Muscle layer of colon (tissue), 2 donors: ENCODE data around the gene CD48.
"Not testable (repeated sequence)": the region's sequence is repeated elsewhere in the genome, so short reads cannot be mapped to it uniquely, and the experiment has no call there.

Experiments used
- H3K27ac ChIP-seq: one replicate; pipeline ENCODE4 v1.7.0; 2013; ENCODE audit warnings: low read depth, mild to moderate bottlenecking, low read length, moderate library complexity
- H3K27me3 ChIP-seq, 2 donors: one replicate each; pipeline ENCODE4 v1.7.0; 2013; ENCODE audit warnings: low read length in 2 of 2, mild to moderate bottlenecking in 2 of 2; ENCODE audit not compliant: insufficient read depth in 2 of 2, control insufficient read depth in 1 of 2
- H3K36me3 ChIP-seq: one replicate; pipeline ENCODE4 v1.7.0; 2013; ENCODE audit warnings: mild to moderate bottlenecking, low read length; ENCODE audit not compliant: insufficient read depth
- H3K4me1 ChIP-seq: one replicate; pipeline ENCODE4 v1.7.0; 2013; ENCODE audit warnings: mild to moderate bottlenecking, low read length; ENCODE audit not compliant: insufficient read depth
- H3K4me3 ChIP-seq, 2 donors: one replicate each; pipeline ENCODE4 v1.7.0; 2013; ENCODE audit warnings: low read length in 2 of 2, low read depth in 1 of 2, mild to moderate bottlenecking in 1 of 2, moderate library complexity in 1 of 2
- H3K9ac ChIP-seq: one replicate; pipeline ENCODE4 v1.7.0; 2013; ENCODE audit warnings: low read length
- H3K9me3 ChIP-seq: one replicate; pipeline ENCODE4 v1.7.0; 2013; ENCODE audit warnings: mild to moderate bottlenecking, low read length
- donor health status: abdominal sarcoma.
- donor health status: Adenocarcinoma of cecum.

CD48 gene

DNA sequence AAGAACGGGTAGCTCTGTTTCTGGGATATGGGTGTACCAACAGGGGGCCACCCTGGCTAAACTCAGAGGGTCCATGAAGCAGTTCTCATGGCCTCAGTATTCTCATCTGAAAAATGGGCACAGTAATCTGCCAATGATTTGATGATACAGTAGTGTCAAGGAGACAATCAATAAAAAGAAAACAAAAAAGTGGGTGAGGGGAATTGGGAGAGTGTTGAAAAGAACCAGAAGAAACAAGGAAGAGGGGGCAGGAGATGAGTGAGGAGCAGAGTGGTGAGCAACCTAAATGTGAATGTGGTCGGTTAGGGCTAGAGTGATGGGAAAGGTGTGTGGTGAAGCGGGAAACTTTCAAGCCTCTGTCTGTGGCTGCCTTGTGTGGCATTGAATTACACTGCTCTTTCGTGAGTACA lies 29.5 kb upstream of the CD48 start:
- Histone ChIP-seq H3K36me3 (no peaks in the 10 kb centered on the region), H3K27ac (no peak overlapping the region), H3K9me3 (no peaks in the 10 kb centered on the region), H3K9ac (no peak overlapping the region), H3K4me1 (no peaks in the 10 kb centered on the region), H3K27me3 (no peaks in the 10 kb centered on the region), H3K4me3 (no peak overlapping the region)

DNA sequence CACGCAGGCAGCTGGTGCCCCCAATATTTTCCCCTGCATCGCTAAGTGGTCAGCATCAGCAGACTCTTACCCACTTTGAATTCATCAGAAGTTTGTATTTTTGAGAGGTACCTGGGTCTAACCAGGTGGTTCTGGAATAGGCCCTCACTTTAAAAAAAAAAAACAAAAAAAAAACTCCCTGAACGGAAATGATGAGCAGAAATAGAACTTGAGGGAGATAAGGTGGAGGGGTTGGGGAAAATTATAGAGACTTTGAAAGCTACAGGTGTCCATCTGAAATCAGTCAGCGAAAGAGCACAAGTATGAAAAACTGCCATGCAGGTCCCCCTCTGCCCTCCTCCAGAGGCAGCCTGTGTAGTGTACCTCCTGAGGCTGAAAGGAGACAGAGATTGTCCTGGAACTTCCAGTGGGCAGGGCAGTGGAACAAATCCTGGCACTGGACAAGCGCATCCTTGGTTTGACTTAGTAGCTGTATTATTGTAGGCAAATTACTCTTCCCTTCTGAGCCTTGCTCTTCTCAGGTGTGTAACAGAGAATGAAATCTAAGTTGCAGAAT lies 28.6 kb upstream of the CD48 start:
- H3K9ac ChIP-seq = no peak overlapping the region
- H3K4me3 ChIP-seq = no peak overlapping the region

DNA sequence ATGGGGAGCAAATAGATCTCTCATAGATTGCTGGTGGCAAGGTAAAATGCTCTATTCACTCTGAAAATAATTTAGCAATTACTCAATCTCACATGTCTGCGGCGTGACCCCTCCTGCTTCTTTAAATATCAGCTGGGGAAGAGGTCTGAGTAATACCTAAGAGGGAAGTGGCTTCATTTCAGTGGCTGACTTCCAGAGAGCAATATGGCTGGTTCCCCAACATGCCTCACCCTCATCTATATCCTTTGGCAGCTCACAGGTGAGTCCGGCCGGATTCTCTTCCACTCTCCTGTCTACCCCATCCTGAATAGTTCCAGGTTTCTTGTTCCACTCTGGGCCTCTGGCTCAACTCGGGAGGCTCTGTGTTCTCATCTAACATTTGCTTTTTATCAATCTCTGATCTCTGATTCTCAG lies 27.5 kb upstream of the CD48 start, which contains the start of gene SLAMF7:
Gene SLAMF7, plus strand, starts transcription at position 150 of the 414 bp plus-strand sequence. Its CDS starts 55 bp downstream, at position 205.
- no peaks in the 10 kb centered on the region for H3K4me1 ChIP-seq
- H3K27ac ChIP-seq = no peak within 1 kb of the TSS
- H3K9ac ChIP-seq = no peak within 1 kb of the TSS
- H3K4me3 ChIP-seq = no peak within 1 kb of the TSS
- H3K36me3 ChIP-seq = no peaks in the 10 kb centered on the region
- no peaks in the 10 kb centered on the region for H3K27me3 ChIP-seq
- no peaks in the 10 kb centered on the region for H3K9me3 ChIP-seq

More for the DNA sequence above, 28.6 kb upstream of the CD48 start:
- Histone ChIP-seq H3K4me1 (no peaks in the 10 kb centered on the region), H3K27me3 (no peaks in the 10 kb centered on the region), H3K27ac (no peak overlapping the region), H3K36me3 (no peaks in the 10 kb centered on the region), H3K9me3 (no peaks in the 10 kb centered on the region)

DNA sequence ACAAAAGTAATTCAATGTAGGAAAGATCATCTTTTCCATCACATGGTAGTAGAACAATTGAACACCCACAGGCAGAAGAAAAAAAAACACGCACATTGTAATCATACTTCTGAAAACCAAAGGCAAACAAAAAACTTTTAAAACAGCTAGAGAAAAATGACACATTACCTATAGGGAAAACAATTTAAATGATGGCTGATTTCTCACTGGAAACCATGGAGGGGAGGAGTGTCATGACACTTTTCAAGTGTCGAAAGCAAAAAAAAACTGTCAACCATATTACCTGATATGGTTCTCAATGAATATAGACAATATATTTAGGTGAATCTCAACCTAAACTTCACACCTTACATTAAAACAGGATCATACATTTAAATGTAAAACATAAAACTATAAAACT lies 26.6 kb upstream of the CD48 start:
- Histone ChIP-seq H3K9me3 (no peaks in the 10 kb centered on the region), H3K4me3 (no peak overlapping the region), H3K27ac (no peak overlapping the region)

DNA sequence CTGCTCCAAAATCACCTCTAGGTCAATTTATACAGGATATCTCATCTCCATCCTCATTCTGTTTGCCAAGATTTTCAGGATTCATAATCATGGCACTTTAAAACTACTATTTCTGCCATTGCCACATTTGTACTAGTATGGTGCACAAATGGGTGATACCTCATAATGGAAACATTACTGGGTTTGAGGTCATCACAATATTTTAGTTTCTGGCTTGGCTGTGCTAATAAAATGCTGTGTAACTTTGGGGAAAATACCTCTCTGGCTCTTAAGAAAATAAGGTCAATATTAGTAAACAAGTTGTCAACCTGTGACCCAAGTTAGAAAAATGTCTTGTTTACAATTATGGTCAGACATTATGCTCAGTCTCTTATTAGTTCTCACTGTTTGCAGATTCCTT lies 22.7 kb upstream of the CD48 start:
- Histone ChIP-seq H3K4me3 (no peak overlapping the region), H3K27me3 (no peaks in the 10 kb centered on the region)

More for the DNA sequence above, 26.6 kb upstream of the CD48 start:
- Histone ChIP-seq H3K36me3 (no peaks in the 10 kb centered on the region), H3K9ac (no peak overlapping the region), H3K27me3 (no peaks in the 10 kb centered on the region), H3K4me1 (no peaks in the 10 kb centered on the region)

DNA sequence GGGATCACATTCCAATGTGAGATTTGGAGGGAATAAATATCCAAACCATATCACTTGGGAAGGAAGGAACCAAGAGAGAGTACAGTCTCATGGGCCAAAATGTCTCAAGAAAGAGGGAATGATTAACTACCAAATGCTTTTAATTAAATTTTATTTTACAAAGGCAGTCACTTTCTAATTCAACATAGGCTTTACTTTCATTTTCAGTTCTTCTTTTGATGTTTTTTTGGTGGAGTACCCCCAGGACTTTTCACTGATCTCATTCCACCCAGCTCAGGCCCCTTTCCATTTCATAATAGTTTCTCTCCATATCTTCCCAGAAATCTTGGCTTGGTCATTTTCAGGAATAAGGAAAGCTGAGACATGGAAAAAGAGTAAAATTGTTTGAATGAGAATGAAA lies 22.3 kb upstream of the CD48 start:
- H3K27me3 ChIP-seq = no peaks in the 10 kb centered on the region
- no peak overlapping the region for H3K9ac ChIP-seq
- no peak overlapping the region for H3K27ac ChIP-seq
- no peaks in the 10 kb centered on the region for H3K4me1 ChIP-seq
- no peaks in the 10 kb centered on the region for H3K9me3 ChIP-seq
- no peaks in the 10 kb centered on the region for H3K36me3 ChIP-seq
- H3K4me3 ChIP-seq = no peak overlapping the region

More for the DNA sequence above, 22.7 kb upstream of the CD48 start:
- Histone ChIP-seq H3K36me3 (no peaks in the 10 kb centered on the region), H3K27ac (no peak overlapping the region), H3K9me3 (no peaks in the 10 kb centered on the region), H3K9ac (no peak overlapping the region), H3K4me1 (no peaks in the 10 kb centered on the region)

DNA sequence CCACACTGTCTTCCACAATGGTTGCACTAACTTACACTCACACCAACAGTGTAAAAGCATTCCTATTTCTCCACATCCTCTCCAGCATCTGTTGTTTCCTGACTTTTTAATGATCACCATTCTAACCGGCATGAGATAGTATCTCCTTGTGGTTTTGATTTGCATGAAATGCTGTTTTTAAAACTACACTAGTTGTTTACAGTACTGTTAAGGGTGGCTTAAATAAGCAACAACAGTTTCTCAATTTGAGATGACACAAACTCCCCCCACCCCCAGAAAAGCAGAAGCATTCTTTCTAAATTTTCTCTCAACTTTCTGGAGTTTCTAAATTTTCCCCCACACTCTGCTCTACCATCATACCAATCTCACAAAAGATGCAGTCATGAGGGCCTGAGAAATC lies 20.4 kb upstream of the CD48 start:
- no peak overlapping the region for H3K9ac ChIP-seq
- H3K9me3 ChIP-seq = no peaks in the 10 kb centered on the region
- no peaks in the 10 kb centered on the region for H3K4me1 ChIP-seq
- H3K4me3 ChIP-seq = no peak overlapping the region
- H3K27ac ChIP-seq = no peak overlapping the region
- no peaks in the 10 kb centered on the region for H3K36me3 ChIP-seq
- H3K27me3 ChIP-seq = no peaks in the 10 kb centered on the region

DNA sequence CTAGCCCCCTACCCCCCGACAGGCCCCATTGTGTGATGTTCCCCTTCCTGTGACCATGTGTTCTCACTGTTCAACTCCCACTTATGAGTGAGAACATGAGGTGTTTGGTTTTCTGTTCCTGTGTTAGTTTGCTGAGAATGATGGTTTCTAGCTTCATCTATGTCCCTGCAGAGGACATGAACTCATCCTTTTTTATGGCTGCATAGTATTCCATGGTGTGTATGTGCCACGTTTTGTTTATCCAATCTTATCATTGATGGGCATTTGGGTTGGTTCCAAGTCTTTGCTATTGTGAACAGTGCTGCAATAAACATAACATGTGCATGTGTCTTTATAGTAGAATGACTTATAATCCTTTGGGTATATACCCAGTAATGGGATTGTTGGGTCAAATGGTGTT lies 19.9 kb upstream of the CD48 start:
- H3K36me3 ChIP-seq, H3K27ac ChIP-seq, H3K4me1 ChIP-seq, H3K4me3 ChIP-seq, H3K27me3 ChIP-seq, H3K9me3 ChIP-seq, H3K9ac ChIP-seq: not testable (repeated sequence)

DNA sequence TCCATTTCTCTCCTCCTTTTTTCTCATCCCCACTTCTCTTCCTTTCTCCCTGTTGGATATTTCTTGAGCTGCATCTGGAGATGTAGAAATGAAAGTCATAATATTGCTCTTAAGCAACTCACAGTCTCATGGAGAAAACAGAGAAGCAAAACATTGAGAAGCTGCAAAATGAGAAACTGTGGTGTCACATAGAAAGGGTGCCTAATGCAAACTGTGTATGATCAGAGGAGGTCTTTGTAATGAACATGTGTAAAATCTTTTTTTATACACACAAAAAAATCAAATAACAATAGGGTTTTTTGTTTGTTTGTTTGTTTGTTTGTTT lies 15.7 kb upstream of the CD48 start:
- H3K27ac ChIP-seq = no peak overlapping the region
- no peaks in the 10 kb centered on the region for H3K36me3 ChIP-seq
- H3K27me3 ChIP-seq = no peaks in the 10 kb centered on the region
- no peaks in the 10 kb centered on the region for H3K4me1 ChIP-seq
- H3K9me3 ChIP-seq = no peaks in the 10 kb centered on the region
- H3K9ac ChIP-seq = no peak overlapping the region
- H3K4me3 ChIP-seq = no peak overlapping the region

DNA sequence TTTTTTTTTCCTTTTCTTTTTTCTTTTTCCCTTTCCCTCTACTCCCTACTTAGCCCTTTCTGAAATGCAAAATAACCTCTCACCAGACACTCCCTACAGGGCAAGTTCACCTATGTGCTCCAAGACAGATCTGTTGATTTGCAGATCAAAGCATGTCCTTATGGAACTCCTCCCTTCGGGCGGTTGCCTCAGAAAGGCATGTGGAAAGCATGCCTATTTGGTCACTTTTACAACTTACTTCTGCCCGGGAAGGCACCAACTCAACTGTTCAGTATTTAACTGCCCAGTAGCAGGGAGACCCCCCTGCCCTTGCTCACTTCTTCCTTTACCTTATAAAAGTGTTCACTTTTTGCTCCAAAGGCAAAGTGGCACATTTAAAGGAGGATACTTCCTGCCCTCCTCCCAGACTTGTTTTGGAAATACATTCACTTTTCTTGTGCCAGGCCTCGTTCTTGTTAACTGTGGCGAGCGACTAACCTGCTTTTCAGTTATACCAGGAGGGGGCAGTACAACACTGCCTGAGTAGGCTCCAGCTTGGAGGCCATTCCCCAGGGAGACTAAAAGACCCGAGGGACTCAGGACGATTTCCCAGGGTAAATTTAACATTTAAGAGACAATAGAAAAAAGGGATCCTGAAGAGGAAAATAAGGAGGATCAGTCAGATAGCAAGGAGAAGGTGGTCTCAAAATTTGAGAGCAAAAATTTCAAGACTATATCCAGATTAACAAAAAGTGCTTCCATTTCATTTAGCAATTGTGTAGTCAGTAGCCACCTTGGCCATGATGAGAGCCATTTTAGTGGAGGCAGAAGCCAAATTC lies 15.1 kb upstream of the CD48 start:
- H3K4me1 ChIP-seq = no peaks in the 10 kb centered on the region
- H3K9me3 ChIP-seq = no peaks in the 10 kb centered on the region
- no peaks in the 10 kb centered on the region for H3K27me3 ChIP-seq
- H3K27ac ChIP-seq = no peak overlapping the region
- no peak overlapping the region for H3K9ac ChIP-seq
- no peaks in the 10 kb centered on the region for H3K36me3 ChIP-seq
- H3K4me3 ChIP-seq = no peak overlapping the region

DNA sequence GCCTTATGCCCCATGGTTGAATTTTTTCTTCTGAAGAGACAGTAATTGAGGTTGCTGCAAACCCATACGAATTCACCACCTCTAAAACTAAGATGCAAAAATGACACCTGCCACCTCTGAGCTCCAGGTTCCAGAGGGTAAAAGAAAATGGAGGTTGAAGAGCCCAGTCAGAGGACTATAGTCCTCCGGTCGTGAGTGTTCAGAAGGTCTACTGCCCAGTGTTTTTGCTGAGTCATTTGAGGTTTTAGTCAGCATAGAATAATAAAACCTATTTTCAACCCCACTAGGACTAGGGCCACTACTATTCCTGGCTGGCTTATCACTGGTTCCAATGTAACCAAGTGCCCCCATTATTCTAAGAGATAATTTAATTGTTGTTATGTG lies 14.5 kb upstream of the CD48 start:
- no peaks in the 10 kb centered on the region for H3K9me3 ChIP-seq
- no peak overlapping the region for H3K4me3 ChIP-seq
- H3K36me3 ChIP-seq = no peaks in the 10 kb centered on the region
- no peaks in the 10 kb centered on the region for H3K27me3 ChIP-seq
- H3K27ac ChIP-seq = no peak overlapping the region
- no peak overlapping the region for H3K9ac ChIP-seq
- no peaks in the 10 kb centered on the region for H3K4me1 ChIP-seq
